Activated T-helper 17 cell treated with anti-CD3 and anti-CD28 coated beads, Interleukin-2, amount 50 U/mL, for 72 hours (primary cell): ENCODE data around the gene PIP5K1C. TPM values are rescaled to one million over a fixed set of nuclear protein-coding genes. Genes with fewer than 3 reads are reported as not detected.
"Not testable (repeated sequence)": the region's sequence is repeated elsewhere in the genome, so short reads cannot be mapped to it uniquely, and the experiment has no call there.

Source experiments
- ATAC-seq: fragments of 150-1000 bp; cut with Tn5 transposase; replicated peaks from 2 replicates; pipeline ENCODE4 v1.10.0; 2021; ENCODE audit warnings: mild to moderate bottlenecking, moderate library complexity
- H3K27ac Mint-ChIP-seq: one replicate; pipeline ENCODE4 v1.8.0; 2022; ENCODE audit warnings: mixed read lengths
- H3K27me3 Mint-ChIP-seq: one replicate; pipeline ENCODE4 v1.8.0; 2022; ENCODE audit warnings: mixed read lengths
- H3K36me3 Mint-ChIP-seq: one replicate; pipeline ENCODE4 v1.8.0; 2022; ENCODE audit warnings: low read depth, mild to moderate bottlenecking, mixed read lengths
- H3K4me1 Mint-ChIP-seq: one replicate; pipeline ENCODE4 v1.8.0; 2022; ENCODE audit warnings: mixed read lengths
- H3K4me3 Mint-ChIP-seq: one replicate; pipeline ENCODE4 v1.8.0; 2022; ENCODE audit warnings: mild to moderate bottlenecking, mixed read lengths
- H3K9me3 Mint-ChIP-seq: one replicate; pipeline ENCODE4 v1.8.0; 2022; ENCODE audit warnings: mixed read lengths
- total RNA-seq, 2 donors: library from RNA; stranded (reverse); gene quantifications; one replicate each; pipeline ENCODE4 v1.2.3, GENCODE V29; 2022

Gene PIP5K1C
- total RNA-seq, 2 donors from 2014 or later = 16.1 to 26.2 TPM

GRCh38 chr19:3657395-3657769, 42.9 kb downstream of the PIP5K1C start:
- Mint-ChIP-seq H3K4me3 (no peak overlapping the region), H3K9me3 (no peaks in the 10 kb centered on the region), H3K27ac (no peak overlapping the region), H3K4me1 (no peaks in the 10 kb centered on the region), H3K27me3 (no peaks in the 10 kb centered on the region), H3K36me3 (peaks cover 14% of the 10 kb centered on the region)
- ATAC-seq = no peak

DNA sequence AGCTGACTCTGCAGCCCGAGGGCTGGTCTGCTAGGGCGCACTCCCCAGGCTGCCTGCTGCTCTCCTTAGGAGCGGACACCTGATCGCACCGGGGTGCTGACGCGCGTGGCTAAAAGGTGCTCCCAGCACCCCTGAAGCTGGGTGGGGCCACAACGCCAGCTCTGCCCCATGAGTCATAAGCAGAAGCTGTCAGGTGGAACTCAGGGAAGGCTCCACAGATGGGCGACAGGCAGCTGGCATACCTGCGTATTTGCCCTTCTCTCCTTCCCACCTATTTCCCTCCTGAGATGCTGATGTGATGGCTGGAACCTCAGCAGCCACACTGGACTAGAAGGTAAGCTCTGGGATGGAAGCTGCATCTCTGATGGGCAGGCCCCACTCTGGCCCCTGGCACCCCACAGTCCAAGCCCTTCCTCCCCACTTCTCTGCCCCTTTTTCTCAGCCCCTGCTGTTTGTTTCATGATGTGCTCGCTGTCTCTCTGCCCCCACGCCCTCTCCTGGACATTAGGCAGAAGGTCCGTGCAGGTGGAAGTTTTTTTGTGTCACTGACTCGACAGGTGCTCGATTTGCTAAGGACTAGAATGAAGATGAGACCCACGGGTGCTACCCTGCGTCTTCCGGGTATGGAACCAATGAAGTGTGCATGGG, 43.4 kb downstream of the PIP5K1C start:
- Mint-ChIP-seq H3K9me3 (no peaks in the 10 kb centered on the region), H3K4me1 (no peaks in the 10 kb centered on the region), H3K27me3 (no peaks in the 10 kb centered on the region), H3K4me3 (no peak overlapping the region), H3K36me3 (peaks cover 19% of the 10 kb centered on the region), H3K27ac (no peak overlapping the region)
- no peak for ATAC-seq

DNA sequence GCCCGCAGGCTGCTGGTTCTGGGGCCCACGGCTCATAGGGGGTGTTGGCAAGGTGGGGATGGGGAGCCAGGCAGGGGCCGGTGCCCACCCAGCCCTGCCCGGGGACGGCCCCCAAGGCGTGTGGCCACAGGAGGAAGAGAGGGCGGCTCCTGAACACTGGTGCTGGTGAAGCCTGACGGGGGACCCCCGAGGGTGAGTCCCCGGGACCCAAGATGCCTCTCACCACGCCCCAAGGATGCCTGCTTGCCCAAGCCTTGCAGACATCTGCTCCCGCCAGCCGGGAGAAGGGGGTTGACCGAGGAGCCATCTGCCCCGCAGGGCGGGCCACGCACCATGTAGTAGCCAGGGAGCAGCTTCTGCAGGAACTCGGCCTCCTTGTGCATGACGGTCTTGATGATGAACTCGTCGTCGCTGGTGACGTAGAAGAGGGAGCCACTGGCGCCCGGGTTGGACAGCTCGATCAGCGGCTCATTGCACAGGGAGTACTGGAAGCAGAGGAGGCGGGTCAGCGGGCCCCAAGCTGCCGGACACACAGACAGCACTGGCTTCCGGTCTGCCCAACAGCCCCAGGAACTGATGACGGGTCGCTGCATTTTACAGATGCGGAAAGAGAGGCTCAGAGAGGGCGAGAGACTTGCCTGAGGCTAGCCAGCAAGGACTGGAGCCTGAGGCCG, 44.1 kb downstream of the PIP5K1C start:
- no peaks in the 10 kb centered on the region for H3K4me1 Mint-ChIP-seq
- no peaks in the 10 kb centered on the region for H3K9me3 Mint-ChIP-seq
- H3K27ac Mint-ChIP-seq = no peak overlapping the region
- H3K27me3 Mint-ChIP-seq = no peaks in the 10 kb centered on the region
- no peak overlapping the region for H3K4me3 Mint-ChIP-seq
- no peak for ATAC-seq
- peaks cover 21% of the 10 kb centered on the region for H3K36me3 Mint-ChIP-seq

DNA sequence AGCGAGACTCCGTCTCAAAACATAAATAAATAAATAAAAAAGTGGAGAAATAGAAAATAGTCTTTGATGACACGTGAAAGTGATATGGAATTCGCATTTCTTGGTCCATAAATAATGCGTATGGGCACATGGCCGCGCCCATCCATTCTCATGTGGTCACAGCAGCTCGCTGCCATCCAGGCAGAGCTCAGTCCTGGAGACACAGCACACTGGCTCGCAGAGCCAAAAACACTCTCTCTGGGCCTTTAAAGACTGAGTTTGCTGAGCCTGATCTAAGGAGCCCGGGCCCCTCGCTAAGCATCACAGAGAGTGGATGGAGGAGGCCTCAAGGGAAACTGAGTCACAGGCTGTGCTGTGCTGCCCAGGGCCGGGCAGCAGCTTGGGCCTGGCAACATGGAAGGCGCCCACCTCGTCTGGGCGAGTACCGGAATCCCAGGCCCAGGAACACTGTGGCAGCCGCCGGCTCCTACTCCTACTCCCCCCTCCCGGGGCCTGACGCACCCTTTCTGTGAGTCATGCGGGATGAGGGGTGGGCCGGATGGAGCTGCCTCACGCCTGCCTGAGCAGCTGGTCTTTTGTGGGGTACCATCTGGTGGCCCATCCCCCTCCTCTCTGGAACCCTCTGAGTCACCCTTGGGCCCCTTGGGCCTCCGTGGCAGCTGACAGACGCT, 44.7 kb downstream of the PIP5K1C start:
- no peaks in the 10 kb centered on the region for H3K4me1 Mint-ChIP-seq
- ATAC-seq = no peak
- no peak overlapping the region for H3K27ac Mint-ChIP-seq
- peaks cover 21% of the 10 kb centered on the region for H3K36me3 Mint-ChIP-seq
- no peak overlapping the region for H3K4me3 Mint-ChIP-seq
- no peaks in the 10 kb centered on the region for H3K27me3 Mint-ChIP-seq
- no peaks in the 10 kb centered on the region for H3K9me3 Mint-ChIP-seq

GRCh38 chr19:3653865-3654513, 46.3 kb downstream of the PIP5K1C start:
- Mint-ChIP-seq H3K27ac (no peak overlapping the region), H3K4me3 (no peak overlapping the region), H3K9me3 (no peaks in the 10 kb centered on the region), H3K27me3 (no peaks in the 10 kb centered on the region), H3K4me1 (no peaks in the 10 kb centered on the region), H3K36me3 (peaks cover 21% of the 10 kb centered on the region)
- ATAC-seq = no peak

GRCh38 chr19:3653081-3653795, 47.0 kb downstream of the PIP5K1C start:
- no peaks in the 10 kb centered on the region for H3K27me3 Mint-ChIP-seq
- ATAC-seq = no peak
- H3K9me3 Mint-ChIP-seq = no peaks in the 10 kb centered on the region
- H3K4me3 Mint-ChIP-seq = no peak overlapping the region
- no peaks in the 10 kb centered on the region for H3K4me1 Mint-ChIP-seq
- peaks cover 21% of the 10 kb centered on the region for H3K36me3 Mint-ChIP-seq
- no peak overlapping the region for H3K27ac Mint-ChIP-seq

DNA sequence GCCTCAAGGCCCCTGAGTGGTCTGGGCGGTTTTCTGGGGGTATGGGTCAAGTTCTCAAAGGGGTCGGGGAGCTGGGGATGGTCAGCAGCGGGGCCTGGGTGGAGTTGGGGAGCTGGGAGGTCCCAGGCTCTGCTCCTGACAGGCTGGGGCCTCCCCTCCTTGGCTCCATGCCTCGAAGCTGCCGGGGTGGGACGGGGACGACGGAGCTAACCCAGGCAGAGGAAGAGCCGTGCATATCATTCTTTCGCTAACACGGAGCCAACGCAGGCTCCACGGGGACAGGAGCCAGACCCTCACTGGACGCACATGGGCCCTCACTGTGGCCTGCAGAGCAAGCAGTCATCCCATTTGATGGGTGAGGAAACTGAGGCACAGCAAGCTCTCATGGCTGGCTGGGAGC, 47.8 kb downstream of the PIP5K1C start:
- no peak for ATAC-seq
- no peaks in the 10 kb centered on the region for H3K9me3 Mint-ChIP-seq
- H3K36me3 Mint-ChIP-seq = peaks cover 18% of the 10 kb centered on the region
- H3K27me3 Mint-ChIP-seq = no peaks in the 10 kb centered on the region
- H3K4me3 Mint-ChIP-seq = no peak overlapping the region
- no peaks in the 10 kb centered on the region for H3K4me1 Mint-ChIP-seq
- no peak overlapping the region for H3K27ac Mint-ChIP-seq

GRCh38 chr19:3651684-3652083, 48.6 kb downstream of the PIP5K1C start:
- Mint-ChIP-seq H3K4me3 (no peak overlapping the region), H3K36me3 (peaks cover 12% of the 10 kb centered on the region), H3K27me3 (no peaks in the 10 kb centered on the region), H3K4me1 (no peaks in the 10 kb centered on the region), H3K9me3 (no peaks in the 10 kb centered on the region), H3K27ac (no peak overlapping the region)
- ATAC-seq = no peak

GRCh38 chr19:3649888-3650287, 50.4 kb downstream of the PIP5K1C start:
- Mint-ChIP-seq H3K36me3 (peaks cover 12% of the 10 kb centered on the region), H3K9me3 (no peaks in the 10 kb centered on the region), H3K4me1 (no peaks in the 10 kb centered on the region), H3K27me3 (no peaks in the 10 kb centered on the region), H3K4me3 (no peak overlapping the region), H3K27ac (no peak overlapping the region)
- ATAC-seq = no peak

- no peak for ATAC-seq
- Mint-ChIP-seq H3K4me1 (no peaks in the 10 kb centered on the region), H3K9me3 (no peaks in the 10 kb centered on the region), H3K27ac (no peak overlapping the region), H3K4me3 (no peak overlapping the region), H3K27me3 (no peaks in the 10 kb centered on the region), H3K36me3 (peaks cover 12% of the 10 kb centered on the region)
Measured at GRCh38 chr19:3648037-3648905, 52.0 kb downstream of the PIP5K1C start.

DNA sequence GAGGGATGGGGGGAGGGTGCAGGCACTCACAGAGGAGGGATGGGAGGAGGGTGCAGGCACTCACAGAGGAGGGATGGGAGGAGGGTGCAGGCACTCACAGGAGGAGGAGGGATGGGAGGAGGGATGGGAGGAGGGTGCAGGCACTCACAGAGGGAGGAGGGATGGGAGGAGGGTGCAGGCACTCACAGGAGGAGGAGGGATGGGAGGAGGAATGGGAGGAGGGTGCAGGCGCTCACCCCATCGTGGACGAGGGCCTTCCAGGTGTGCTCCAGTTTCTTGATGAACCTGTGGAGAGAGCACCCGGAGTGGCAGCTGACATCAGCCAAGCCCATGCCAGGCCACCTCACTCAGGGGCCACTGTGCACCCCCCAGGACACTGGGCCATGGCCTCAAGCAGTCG, 53.2 kb downstream of the PIP5K1C start:
- not testable (repeated sequence) for H3K9me3 Mint-ChIP-seq

GRCh38 chr19:3646336-3647092, 53.8 kb downstream of the PIP5K1C start:
- Mint-ChIP-seq H3K36me3 (no peaks in the 10 kb centered on the region), H3K27ac (no peak overlapping the region), H3K9me3 (no peaks in the 10 kb centered on the region), H3K4me3 (no peak overlapping the region), H3K4me1 (no peaks in the 10 kb centered on the region), H3K27me3 (no peaks in the 10 kb centered on the region)
- ATAC-seq = no peak

More for the DNA sequence above, 53.2 kb downstream of the PIP5K1C start:
- not testable (repeated sequence) for H3K4me1 Mint-ChIP-seq, H3K27ac Mint-ChIP-seq, H3K36me3 Mint-ChIP-seq, H3K4me3 Mint-ChIP-seq, H3K27me3 Mint-ChIP-seq, ATAC-seq

DNA sequence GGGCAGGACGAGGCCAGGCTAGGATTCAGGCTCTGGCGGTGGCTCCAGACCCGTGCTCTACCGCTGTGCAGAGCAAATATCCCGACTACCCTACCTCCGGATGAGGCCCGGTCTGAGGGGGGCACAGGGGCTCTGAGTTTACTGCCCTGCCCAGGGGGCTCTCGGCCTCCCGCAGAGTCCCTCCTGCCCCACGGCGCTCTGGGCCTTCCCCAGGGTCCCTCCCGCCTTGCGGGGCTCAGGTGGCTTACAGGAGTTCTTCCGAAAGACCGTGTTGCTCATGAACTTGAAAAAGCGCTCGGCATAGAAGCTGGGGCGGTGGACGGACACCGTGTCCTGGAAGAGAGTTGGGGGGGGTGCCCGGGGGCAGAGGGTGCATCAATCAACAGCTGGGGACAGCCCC, 54.5 kb downstream of the PIP5K1C start:
- Mint-ChIP-seq H3K27me3 (no peaks in the 10 kb centered on the region), H3K9me3 (no peaks in the 10 kb centered on the region), H3K4me3 (no peak overlapping the region), H3K4me1 (no peaks in the 10 kb centered on the region), H3K27ac (no peak overlapping the region), H3K36me3 (no peaks in the 10 kb centered on the region)
- no peak for ATAC-seq
